CD1c-positive myeloid dendritic cell (primary cell): ENCODE data around the gene UNC5C.

Experiments
- DNase-seq: peaks from one replicate; pipeline ENCODE4 v3.0.0-alpha.2; 2016; ENCODE audit errors: extremely low spot score

UNC5C gene

GRCh38 chr4:95348418-95348817, 200.4 kb downstream of the UNC5C start:
- no peak for DNase-seq

- no peak for DNase-seq
Observed at GRCh38 chr4:95343235-95343634, 205.5 kb downstream of the UNC5C start.

GRCh38 chr4:95340191-95340590, 208.6 kb downstream of the UNC5C start:
- no peak for DNase-seq

GRCh38 chr4:95325665-95326064, 223.1 kb downstream of the UNC5C start:
- DNase-seq: no peak

- no peak for DNase-seq
Observed at GRCh38 chr4:95319169-95319568, 229.6 kb downstream of the UNC5C start.

GRCh38 chr4:95318483-95318882, 230.3 kb downstream of the UNC5C start:
- no peak for DNase-seq

GRCh38 chr4:95318044-95318443, 230.7 kb downstream of the UNC5C start:
- DNase-seq: no peak

- no peak for DNase-seq
Observed at GRCh38 chr4:95317085-95317793, 231.5 kb downstream of the UNC5C start.

GRCh38 chr4:95314573-95314972, 234.2 kb downstream of the UNC5C start:
- no peak for DNase-seq

GRCh38 chr4:95304898-95305297, 243.9 kb downstream of the UNC5C start:
- no peak for DNase-seq

GRCh38 chr4:95300304-95300703, 248.5 kb downstream of the UNC5C start:
- no peak for DNase-seq

- no peak for DNase-seq
Observed at GRCh38 chr4:95296052-95296451, 252.7 kb downstream of the UNC5C start.

GRCh38 chr4:95295157-95295556, 253.6 kb downstream of the UNC5C start:
- no peak for DNase-seq

- DNase-seq: no peak
Observed at GRCh38 chr4:95294321-95294720, 254.5 kb downstream of the UNC5C start.

- DNase-seq: no peak
Observed at GRCh38 chr4:95293014-95293413, 255.8 kb downstream of the UNC5C start.

- DNase-seq: no peak
Observed at GRCh38 chr4:95290702-95291101, 258.1 kb downstream of the UNC5C start.

- DNase-seq: no peak
Observed at GRCh38 chr4:95289028-95289634, 259.6 kb downstream of the UNC5C start.

- no peak for DNase-seq
Observed at GRCh38 chr4:95288552-95288951, 260.2 kb downstream of the UNC5C start.

- no peak for DNase-seq
Observed at GRCh38 chr4:95285797-95286196, 263.0 kb downstream of the UNC5C start.

- no peak for DNase-seq
Observed at GRCh38 chr4:95284655-95285054, 264.1 kb downstream of the UNC5C start.

GRCh38 chr4:95283320-95283719, 265.5 kb downstream of the UNC5C start:
- no peak for DNase-seq

- DNase-seq: no peak
Observed at GRCh38 chr4:95272797-95273196, 276.0 kb downstream of the UNC5C start.

GRCh38 chr4:95272036-95272435, 276.7 kb downstream of the UNC5C start:
- DNase-seq: no peak
